HPDE6-E6E7 (cell line): Measurements from ENCODE around the gene SERINC1.

Source experiments
- DNase-seq: peaks from one replicate; pipeline ENCODE4 v3.0.0; 2011; ENCODE audit warnings: missing footprints; ENCODE audit errors: extremely low spot score

Gene SERINC1

GRCh38 chr6:122393351-122393896, 78.2 kb downstream of the SERINC1 start:
- no peak for DNase-seq
